ENCODE measurements around the gene MYOT. TPM values are rescaled to one million over a fixed set of nuclear protein-coding genes. Genes with fewer than 3 reads are reported as not detected.

The MYOT gene
- total and polyA plus RNA-seq, 2 experiments from 2014 or later, result not detected

DNA sequence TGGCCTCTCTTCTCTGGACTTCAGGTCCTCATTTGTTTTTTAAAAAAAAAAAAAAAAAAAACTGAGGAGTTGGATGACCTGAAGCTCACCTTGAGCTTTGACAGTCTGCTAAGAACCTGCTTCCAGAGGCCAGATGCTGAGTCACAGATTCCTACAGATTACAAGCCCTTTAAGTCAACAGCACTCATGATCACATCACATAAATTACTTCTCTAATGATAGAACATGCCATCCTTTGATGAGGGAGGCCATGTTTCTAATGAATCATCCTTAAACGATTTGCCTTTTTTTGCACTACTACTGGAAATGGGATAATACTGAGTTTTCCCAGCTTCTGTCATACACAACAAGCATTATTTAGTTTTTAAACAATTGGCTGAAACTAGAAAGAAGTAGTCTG lies 34.2 kb upstream of the MYOT start:
- H3K27me3 ChIP-seq, result no peaks in the 10 kb centered on the region
- no peak overlapping the region for H3K27ac ChIP-seq
- TF ChIP-seq, protein P1, sequence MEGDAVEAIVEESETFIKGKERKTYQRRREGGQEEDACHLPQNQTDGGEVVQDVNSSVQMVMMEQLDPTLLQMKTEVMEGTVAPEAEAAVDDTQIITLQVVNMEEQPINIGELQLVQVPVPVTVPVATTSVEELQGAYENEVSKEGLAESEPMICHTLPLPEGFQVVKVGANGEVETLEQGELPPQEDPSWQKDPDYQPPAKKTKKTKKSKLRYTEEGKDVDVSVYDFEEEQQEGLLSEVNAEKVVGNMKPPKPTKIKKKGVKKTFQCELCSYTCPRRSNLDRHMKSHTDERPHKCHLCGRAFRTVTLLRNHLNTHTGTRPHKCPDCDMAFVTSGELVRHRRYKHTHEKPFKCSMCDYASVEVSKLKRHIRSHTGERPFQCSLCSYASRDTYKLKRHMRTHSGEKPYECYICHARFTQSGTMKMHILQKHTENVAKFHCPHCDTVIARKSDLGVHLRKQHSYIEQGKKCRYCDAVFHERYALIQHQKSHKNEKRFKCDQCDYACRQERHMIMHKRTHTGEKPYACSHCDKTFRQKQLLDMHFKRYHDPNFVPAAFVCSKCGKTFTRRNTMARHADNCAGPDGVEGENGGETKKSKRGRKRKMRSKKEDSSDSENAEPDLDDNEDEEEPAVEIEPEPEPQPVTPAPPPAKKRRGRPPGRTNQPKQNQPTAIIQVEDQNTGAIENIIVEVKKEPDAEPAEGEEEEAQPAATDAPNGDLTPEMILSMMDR (IDR thresholded peaks at IDR 0.05; ENCODE audit: low read depth, low read length), result no peak
- H3K9me3 ChIP-seq (ENCODE audit: low read depth), result no peaks in the 10 kb centered on the region
- no peaks in the 10 kb centered on the region for H3K36me3 ChIP-seq
- peaks cover 34% of the 10 kb centered on the region for H3K4me1 ChIP-seq (ENCODE audit: low read depth)
- no peak overlapping the region for H3K4me3 ChIP-seq
- DNase-seq (ENCODE audit: low read depth in 1 of 2, low spot score in 1 of 2), result peak in 1 of 2 donors; percentile 23

DNA sequence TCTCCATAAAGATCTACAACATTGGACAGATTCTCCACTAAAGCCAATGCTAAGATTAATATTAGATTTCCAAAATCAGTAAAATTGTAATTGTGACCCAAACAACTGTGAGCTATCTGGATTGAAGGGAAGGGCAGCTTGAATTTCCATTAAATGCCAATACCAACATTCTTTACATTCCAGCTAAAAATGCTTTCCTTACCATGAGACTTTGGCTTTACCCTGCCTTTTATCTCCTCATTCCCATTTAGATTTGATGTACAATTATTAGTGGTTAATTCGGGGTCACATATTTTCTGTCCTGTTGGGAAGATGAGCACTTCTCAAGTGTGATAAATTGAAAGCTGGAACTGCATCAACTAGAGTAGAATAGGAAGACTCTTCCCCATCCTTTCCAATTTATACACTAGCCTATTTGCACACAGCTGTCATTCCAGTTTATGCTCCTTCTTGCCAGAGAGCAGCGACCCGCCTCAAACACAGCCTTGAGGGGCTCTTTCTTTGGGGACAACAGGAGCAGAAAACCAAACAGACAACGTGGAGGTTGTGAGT lies 33.1 kb upstream of the MYOT start:
- Histone ChIP-seq H3K27me3 (no peaks in the 10 kb centered on the region), H3K4me3 (no peak overlapping the region), H3K4me1 (ENCODE audit: low read depth) (peaks cover 44% of the 10 kb centered on the region), H3K27ac (peak overlapping the region; percentile 26), H3K36me3 (no peaks in the 10 kb centered on the region), H3K9me3 (ENCODE audit: low read depth) (no peaks in the 10 kb centered on the region)
- DNase-seq (ENCODE audit: low read depth in 1 of 2, low spot score in 1 of 2), result no peak
- TF ChIP-seq, protein P1 (IDR thresholded peaks at IDR 0.05; ENCODE audit: low read depth, low read length), result no peak

DNA sequence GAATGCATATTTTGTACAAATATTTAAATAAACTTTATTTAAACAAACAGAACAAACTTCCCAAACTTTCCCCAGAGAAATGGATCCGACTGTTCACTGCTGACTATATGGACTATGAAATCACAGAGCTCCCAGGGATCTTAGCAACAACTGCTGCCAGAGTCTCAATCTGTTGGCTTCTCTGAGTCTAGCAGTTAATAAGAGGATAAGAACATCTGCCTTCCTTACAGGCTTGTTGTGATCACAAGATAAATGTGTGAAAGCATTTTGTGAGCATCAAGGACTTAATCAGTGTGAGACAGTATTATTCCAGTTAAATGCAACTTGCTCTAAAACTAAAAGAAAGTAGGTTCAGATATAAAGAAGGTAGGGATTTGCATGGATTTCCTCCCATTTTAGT lies 31.4 kb upstream of the MYOT start:
- Histone ChIP-seq H3K27ac (peak overlapping the region; percentile 66), H3K4me3 (no peak overlapping the region), H3K27me3 (no peaks in the 10 kb centered on the region), H3K9me3 (ENCODE audit: low read depth) (no peaks in the 10 kb centered on the region), H3K4me1 (ENCODE audit: low read depth) (peaks cover 44% of the 10 kb centered on the region), H3K36me3 (no peaks in the 10 kb centered on the region)
- no peak for DNase-seq (ENCODE audit: low read depth in 1 of 2, low spot score in 1 of 2)
- TF ChIP-seq, protein P1 (IDR thresholded peaks at IDR 0.05; ENCODE audit: low read depth, low read length), result no peak

DNA sequence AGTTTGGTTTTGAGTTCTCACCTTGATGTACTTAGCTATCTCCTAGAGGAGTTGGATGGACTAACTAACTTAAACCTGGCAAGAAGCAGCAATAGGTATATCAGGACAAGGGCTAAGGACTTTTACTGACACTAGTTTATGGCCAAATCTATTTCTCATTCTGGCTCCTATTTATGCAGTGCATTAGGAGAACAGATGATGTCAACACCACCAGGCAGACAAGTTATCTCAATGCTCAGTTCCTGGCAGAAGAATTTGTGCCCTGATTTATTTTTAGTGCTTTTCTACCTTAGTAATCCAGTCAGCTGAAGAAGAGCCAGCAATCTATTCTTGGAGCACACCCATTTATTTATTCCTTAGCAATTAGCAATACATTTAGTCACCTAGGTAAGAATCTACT lies 30.7 kb upstream of the MYOT start:
- no peaks in the 10 kb centered on the region for H3K27me3 ChIP-seq
- DNase-seq (ENCODE audit: low read depth in 1 of 2, low spot score in 1 of 2), result peak; percentile 27 to 59
- no peak overlapping the region for H3K4me3 ChIP-seq
- H3K36me3 ChIP-seq, result no peaks in the 10 kb centered on the region
- TF ChIP-seq, protein P1 (IDR thresholded peaks at IDR 0.05; ENCODE audit: low read depth, low read length), result no peak
- H3K27ac ChIP-seq, result peak overlapping the region; percentile 66
- no peaks in the 10 kb centered on the region for H3K9me3 ChIP-seq (ENCODE audit: low read depth)
- peaks cover 44% of the 10 kb centered on the region for H3K4me1 ChIP-seq (ENCODE audit: low read depth)

DNA sequence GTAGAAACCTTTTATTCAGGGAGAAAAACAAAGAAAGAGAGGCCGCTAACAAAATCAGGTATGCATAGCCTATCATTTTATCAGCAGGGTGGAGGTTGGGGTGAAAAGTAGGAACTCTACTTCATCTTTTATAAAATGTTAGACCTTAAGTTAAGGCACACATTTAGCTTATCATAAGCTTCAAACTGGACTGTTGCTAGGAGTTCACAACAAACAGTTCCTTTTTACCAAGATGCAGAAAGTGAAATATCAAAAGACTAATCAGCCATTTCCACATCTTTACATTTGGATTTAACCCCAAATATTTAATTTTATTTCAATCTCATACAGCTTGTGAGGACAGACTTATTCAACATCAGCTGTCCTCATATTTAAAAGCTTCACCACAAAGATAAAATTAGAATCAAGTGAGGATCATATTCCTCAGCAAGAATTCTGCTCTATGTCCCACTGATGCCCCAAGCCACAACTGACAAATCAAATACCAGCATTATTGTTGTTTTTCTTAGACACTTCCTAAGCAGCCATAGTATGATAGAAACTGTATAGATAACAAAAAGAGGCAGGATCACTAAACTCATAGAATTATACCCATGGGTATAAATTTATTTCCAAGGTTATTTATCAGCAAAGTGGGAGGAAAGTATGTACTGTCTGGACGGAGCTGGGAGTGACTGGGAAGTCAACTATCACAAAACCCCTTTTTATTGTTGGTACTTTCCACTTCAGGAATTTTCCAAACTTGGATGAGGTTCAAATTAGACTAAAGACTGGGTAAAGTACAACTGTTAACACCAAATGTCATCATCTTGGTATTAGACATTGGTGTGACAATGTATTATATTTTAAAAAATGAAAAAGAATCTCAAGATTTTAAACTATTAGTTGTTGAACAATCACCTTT lies 29.9 kb upstream of the MYOT start:
- Histone ChIP-seq H3K27ac (peak overlapping the region; percentile 66), H3K9me3 (ENCODE audit: low read depth) (no peaks in the 10 kb centered on the region), H3K36me3 (no peaks in the 10 kb centered on the region), H3K27me3 (no peaks in the 10 kb centered on the region), H3K4me1 (ENCODE audit: low read depth) (peaks cover 44% of the 10 kb centered on the region), H3K4me3 (no peak overlapping the region)
- DNase-seq (ENCODE audit: low read depth in 1 of 2, low spot score in 1 of 2), result peak in 1 of 2 donors; percentile 59
- TF ChIP-seq, protein P1 (IDR thresholded peaks at IDR 0.05; ENCODE audit: low read depth, low read length), result no peak
